GM18505 (cell line): ENCODE results near the gene MC3R.

Experiments
- ATAC-seq: cut with Tn5 transposase; IDR thresholded peaks from one replicate; pipeline ENCODE4 v1.9.1; 2021; ENCODE audit not compliant: unreplicated experiment
- POLR2A ChIP-seq: IDR thresholded peaks from 4 replicates; pipeline ENCODE4 v1.6.1; 2011; ENCODE audit warnings: borderline replicate concordance; ENCODE audit not compliant: insufficient read depth, insufficient read length; ENCODE audit errors: extremely low read depth

The MC3R gene

DNA sequence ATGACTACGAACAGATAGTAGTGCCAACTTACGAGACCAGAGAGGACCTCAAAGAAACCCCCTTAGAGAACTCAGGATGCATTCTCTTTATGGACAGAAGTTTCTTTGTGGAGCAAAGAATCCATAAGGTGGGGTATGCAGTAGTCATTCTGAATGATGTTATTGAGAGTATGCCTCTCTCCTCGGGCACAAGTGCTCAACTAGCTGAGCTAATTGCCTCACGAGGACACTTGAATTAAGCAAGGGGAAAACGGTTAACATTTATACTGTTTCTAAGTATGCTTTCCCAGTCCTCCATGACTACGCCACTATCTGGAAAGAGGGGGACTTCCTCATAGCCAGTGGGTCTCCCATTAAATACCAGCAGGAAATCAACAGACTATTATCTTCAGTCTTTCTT is 25.6 kb downstream of the MC3R start:
- TF ChIP-seq POLR2A, result no peak
- no peak for ATAC-seq

DNA sequence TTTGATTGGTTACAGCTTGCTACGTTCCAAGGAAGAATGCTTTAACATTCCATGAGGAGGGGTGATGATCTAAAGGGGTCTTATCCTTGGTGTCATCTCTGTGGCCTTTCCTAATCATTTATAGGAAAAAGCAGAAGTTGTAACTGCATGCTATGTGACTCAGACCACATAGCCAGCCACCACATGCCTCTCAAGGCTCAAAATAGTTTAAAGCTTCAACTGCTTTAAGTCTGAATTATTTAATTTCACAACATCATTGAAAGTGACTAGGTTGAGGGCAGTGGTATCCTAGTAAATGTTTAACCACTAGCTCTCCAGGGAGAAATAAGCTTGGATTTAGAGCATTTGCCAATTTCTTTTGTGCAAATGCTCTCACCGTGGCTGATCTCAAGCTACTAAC is 29.7 kb downstream of the MC3R start:
- ATAC-seq, result no peak
- TF ChIP-seq POLR2A, result no peak

DNA sequence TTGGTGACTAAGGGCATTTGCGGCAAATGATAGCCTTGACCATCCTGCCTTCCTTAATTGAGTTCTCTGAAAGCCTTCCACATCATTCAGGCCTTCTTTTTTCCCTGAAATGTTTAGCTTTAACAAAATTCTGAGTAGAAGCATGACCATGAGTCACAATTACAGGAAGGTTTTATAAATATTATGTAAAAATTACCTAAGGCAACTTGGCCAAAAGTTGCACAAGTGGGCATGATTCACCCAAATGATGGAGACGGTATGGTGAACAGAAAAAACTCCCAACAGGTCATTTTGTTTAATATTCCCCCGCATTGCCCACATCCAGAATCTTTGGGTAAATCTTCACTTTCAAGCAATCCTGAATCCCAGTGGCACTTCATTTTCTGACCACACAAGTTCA is 37.0 kb downstream of the MC3R start:
- no peak for ATAC-seq
- no peak for TF ChIP-seq POLR2A

DNA sequence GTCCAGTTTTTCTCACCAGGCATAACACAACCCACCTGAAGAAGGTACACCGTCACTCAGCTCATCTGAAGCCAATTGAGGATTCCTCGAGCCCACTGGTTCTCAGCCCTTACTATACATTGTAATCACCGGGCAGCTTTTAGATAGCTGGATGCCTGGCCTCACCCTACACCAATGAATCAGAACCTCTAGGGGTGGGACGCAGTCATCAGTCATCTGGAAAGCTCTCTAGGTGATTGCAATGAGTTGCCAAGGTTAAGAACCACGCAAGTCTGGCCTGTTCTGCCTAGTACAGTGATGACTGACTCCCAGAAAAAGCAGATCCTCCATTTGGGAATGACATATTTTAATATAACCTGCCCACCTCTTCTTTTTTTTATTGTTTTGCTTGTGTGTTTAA is 41.1 kb downstream of the MC3R start:
- TF ChIP-seq POLR2A, result no peak
- no peak for ATAC-seq

DNA sequence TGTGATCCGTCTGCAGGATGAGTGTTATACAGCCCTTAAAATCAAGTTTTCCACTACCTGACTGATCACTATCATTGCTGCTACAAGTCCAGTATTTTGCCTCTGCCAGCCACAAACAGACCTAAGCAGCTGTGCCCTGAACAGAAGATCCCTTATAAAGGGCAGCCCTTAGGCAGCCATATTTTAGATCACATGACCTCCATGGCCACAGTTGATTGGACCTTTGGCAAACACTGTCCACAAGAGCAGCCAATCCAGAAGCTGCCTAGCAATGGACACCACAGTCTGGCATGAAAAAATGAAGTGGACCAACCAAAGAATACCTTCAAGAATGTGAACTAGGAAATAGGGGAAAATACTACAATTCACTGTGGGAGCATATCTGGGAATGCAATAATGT is 50.8 kb downstream of the MC3R start:
- ATAC-seq, result no peak
- TF ChIP-seq POLR2A, result no peak
